Measurements from ENCODE around the gene CACNA1D. TPM values are rescaled to one million over a fixed set of nuclear protein-coding genes. Genes with fewer than 3 reads are reported as not detected.

Gene CACNA1D
- total RNA-seq, 4 donors from 2014 or later = 0.75 to 2.5 (median 1.2) TPM

GRCh38 chr3:53813229-53813628 is 318.8 kb downstream of the CACNA1D start:
- TF ChIP-seq EP300 (IDR thresholded peaks at IDR 0.05) = no peak
- TF ChIP-seq POLR2AphosphoS5 (IDR thresholded peaks at IDR 0.05) = no peak
- no peak for TF ChIP-seq CTCF (IDR thresholded peaks at IDR 0.05)
- no peak for TF ChIP-seq POLR2A (IDR thresholded peaks at IDR 0.05; ENCODE audit: low read depth)
- H3K36me3 ChIP-seq = peaks cover 0 to 9% (median 0%) of the 10 kb centered on the region in 4 donors
- 91% methylated on average over 5 of the region's 5 CpGs for WGBS

GRCh38 chr3:53813876-53814275 is 319.5 kb downstream of the CACNA1D start:
- Histone ChIP-seq H3K27ac (replicated peaks in 1 of 4) (no peak overlapping the region), H3K4me3 (no peak overlapping the region), H3K27me3 (no peaks in the 10 kb centered on the region), H3K36me3 (peaks cover 0 to 10% (median 3%) of the 10 kb centered on the region in 4 donors), H3K4me1 (no peaks in the 10 kb centered on the region), H3K9me3 (no peaks in the 10 kb centered on the region)
- 90% methylated on average over 10 of the region's 10 CpGs for WGBS
- TF ChIP-seq POLR2AphosphoS5 (IDR thresholded peaks at IDR 0.05) (no peak), CTCF (IDR thresholded peaks at IDR 0.05) (no peak), EP300 (IDR thresholded peaks at IDR 0.05) (no peak), POLR2A (IDR thresholded peaks at IDR 0.05; ENCODE audit: low read depth) (no peak)
- intact Hi-C loops (cut with DNase I) = no loop called here
- no peak for DNase-seq (ENCODE audit: extremely low spot score)

More at GRCh38 chr3:53813229-53813628, 318.8 kb downstream of the CACNA1D start:
- DNase-seq (ENCODE audit: extremely low spot score) = no peak
- H3K27me3 ChIP-seq = no peaks in the 10 kb centered on the region
- H3K4me3 ChIP-seq = no peak overlapping the region
- no peaks in the 10 kb centered on the region for H3K9me3 ChIP-seq
- intact Hi-C loops (cut with DNase I) = no loop called here
- no peak overlapping the region for H3K27ac ChIP-seq (replicated peaks in 1 of 4)
- H3K4me1 ChIP-seq = no peaks in the 10 kb centered on the region

- TF ChIP-seq POLR2AphosphoS5 (IDR thresholded peaks at IDR 0.05) = no peak
- TF ChIP-seq POLR2A (IDR thresholded peaks at IDR 0.05; ENCODE audit: low read depth) = no peak
- no peak for TF ChIP-seq CTCF (IDR thresholded peaks at IDR 0.05)
- TF ChIP-seq EP300 (IDR thresholded peaks at IDR 0.05) = no peak
- H3K36me3 ChIP-seq = peaks cover 0 to 19% (median 6%) of the 10 kb centered on the region in 4 donors
- no peaks in the 10 kb centered on the region for H3K4me1 ChIP-seq
- 98% methylated on average over 4 of the region's 4 CpGs for WGBS
- intact Hi-C loops (cut with DNase I) = no loop called here
- no peaks in the 10 kb centered on the region for H3K9me3 ChIP-seq
- DNase-seq (ENCODE audit: extremely low spot score) = no peak
- no peaks in the 10 kb centered on the region for H3K27me3 ChIP-seq
- H3K27ac ChIP-seq (replicated peaks in 1 of 4) = no peak overlapping the region
- no peak overlapping the region for H3K4me3 ChIP-seq
Observed at GRCh38 chr3:53815067-53815466, 320.7 kb downstream of the CACNA1D start.

GRCh38 chr3:53815651-53816050 is 321.2 kb downstream of the CACNA1D start:
- Histone ChIP-seq H3K4me3 (no peak overlapping the region), H3K4me1 (no peaks in the 10 kb centered on the region), H3K27me3 (no peaks in the 10 kb centered on the region), H3K36me3 (peaks cover 0 to 22% (median 6%) of the 10 kb centered on the region in 4 donors), H3K9me3 (no peaks in the 10 kb centered on the region), H3K27ac (replicated peaks in 1 of 4) (no peak overlapping the region)
- intact Hi-C loops (cut with DNase I) = no loop called here
- WGBS = 89% methylated on average over 5 of the region's 7 CpGs
- no peak for DNase-seq (ENCODE audit: extremely low spot score)
- TF ChIP-seq POLR2A (IDR thresholded peaks at IDR 0.05; ENCODE audit: low read depth) (no peak), CTCF (IDR thresholded peaks at IDR 0.05) (no peak), EP300 (IDR thresholded peaks at IDR 0.05) (no peak), POLR2AphosphoS5 (IDR thresholded peaks at IDR 0.05) (no peak)

GRCh38 chr3:53816425-53816824 is 322.0 kb downstream of the CACNA1D start:
- Histone ChIP-seq H3K36me3 (peaks cover 0 to 22% (median 6%) of the 10 kb centered on the region in 4 donors), H3K4me3 (no peak overlapping the region), H3K27ac (replicated peaks in 1 of 4) (no peak overlapping the region), H3K27me3 (no peaks in the 10 kb centered on the region), H3K9me3 (no peaks in the 10 kb centered on the region), H3K4me1 (no peaks in the 10 kb centered on the region)
- 84% methylated on average over 4 of the region's 4 CpGs for WGBS
- intact Hi-C loops (cut with DNase I) = no loop called here
- no peak for TF ChIP-seq CTCF (IDR thresholded peaks at IDR 0.05)
- no peak for TF ChIP-seq EP300 (IDR thresholded peaks at IDR 0.05)
- TF ChIP-seq POLR2A (IDR thresholded peaks at IDR 0.05; ENCODE audit: low read depth) = no peak
- no peak for TF ChIP-seq POLR2AphosphoS5 (IDR thresholded peaks at IDR 0.05)
- no peak for DNase-seq (ENCODE audit: extremely low spot score)

Data from esophagus muscularis mucosa (tissue), 4 donors.